Measurements from ENCODE around the gene IGSF6. TPM values are rescaled to one million over a fixed set of nuclear protein-coding genes. Genes with fewer than 3 reads are reported as not detected.

IGSF6 gene
- total RNA-seq, 1 donor from 2014 or later, result 88.4 TPM

DNA sequence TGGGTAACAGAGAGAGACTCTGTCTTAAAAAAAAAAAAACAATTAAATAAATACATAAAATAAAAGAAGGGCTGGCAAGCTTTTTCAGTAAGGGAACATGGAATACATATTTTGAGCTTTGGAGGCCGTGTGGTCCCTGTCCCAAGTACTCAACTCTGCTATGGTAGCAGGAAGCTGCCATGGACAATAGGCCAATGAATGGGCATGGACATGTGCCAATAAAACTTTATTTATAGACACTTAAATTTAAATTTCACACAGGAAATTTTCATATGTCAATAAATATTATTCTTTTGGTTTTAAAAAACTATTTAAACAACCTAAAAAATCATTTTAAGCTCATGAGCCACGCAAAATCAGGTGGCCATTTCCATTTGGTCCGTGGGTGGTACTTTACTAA is 15.2 kb upstream of the IGSF6 start:
- no peak overlapping the region for H3K4me3 ChIP-seq
- TF ChIP-seq, protein P1, sequence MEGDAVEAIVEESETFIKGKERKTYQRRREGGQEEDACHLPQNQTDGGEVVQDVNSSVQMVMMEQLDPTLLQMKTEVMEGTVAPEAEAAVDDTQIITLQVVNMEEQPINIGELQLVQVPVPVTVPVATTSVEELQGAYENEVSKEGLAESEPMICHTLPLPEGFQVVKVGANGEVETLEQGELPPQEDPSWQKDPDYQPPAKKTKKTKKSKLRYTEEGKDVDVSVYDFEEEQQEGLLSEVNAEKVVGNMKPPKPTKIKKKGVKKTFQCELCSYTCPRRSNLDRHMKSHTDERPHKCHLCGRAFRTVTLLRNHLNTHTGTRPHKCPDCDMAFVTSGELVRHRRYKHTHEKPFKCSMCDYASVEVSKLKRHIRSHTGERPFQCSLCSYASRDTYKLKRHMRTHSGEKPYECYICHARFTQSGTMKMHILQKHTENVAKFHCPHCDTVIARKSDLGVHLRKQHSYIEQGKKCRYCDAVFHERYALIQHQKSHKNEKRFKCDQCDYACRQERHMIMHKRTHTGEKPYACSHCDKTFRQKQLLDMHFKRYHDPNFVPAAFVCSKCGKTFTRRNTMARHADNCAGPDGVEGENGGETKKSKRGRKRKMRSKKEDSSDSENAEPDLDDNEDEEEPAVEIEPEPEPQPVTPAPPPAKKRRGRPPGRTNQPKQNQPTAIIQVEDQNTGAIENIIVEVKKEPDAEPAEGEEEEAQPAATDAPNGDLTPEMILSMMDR (IDR thresholded peaks at IDR 0.05), result no peak
- intact Hi-C loops (cut with DNase I), result no loop called here
- no peaks in the 10 kb centered on the region for H3K36me3 ChIP-seq
- no peak for ATAC-seq
- no peak overlapping the region for H3K27ac ChIP-seq
- DNase-seq, result no peak
- no peaks in the 10 kb centered on the region for H3K9me3 ChIP-seq
- no peaks in the 10 kb centered on the region for H3K4me1 ChIP-seq
- peaks cover 17% of the 10 kb centered on the region for H3K27me3 ChIP-seq

DNA sequence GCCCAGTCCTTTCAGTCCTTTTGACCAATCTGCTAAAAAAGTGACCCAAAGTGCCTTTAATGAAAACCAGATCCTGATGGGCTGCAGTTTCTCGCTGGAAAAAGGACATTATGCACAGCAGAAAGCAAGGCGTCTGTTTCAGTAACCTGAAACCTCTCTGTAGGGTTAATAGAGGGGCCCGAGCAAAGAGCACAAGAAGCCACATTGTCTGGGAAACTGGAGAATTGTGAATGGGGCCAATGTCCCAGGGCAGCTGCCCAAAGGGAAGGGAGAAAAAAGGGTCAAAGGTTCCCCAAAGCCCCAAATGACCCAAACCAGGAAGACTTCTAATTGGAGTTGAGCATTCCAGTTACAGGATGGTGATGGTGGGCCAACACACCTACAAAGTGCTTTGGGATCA is 14.4 kb upstream of the IGSF6 start:
- H3K36me3 ChIP-seq, result no peaks in the 10 kb centered on the region
- no peaks in the 10 kb centered on the region for H3K9me3 ChIP-seq
- no peak for ATAC-seq
- no peak for DNase-seq
- H3K4me1 ChIP-seq, result no peaks in the 10 kb centered on the region
- H3K4me3 ChIP-seq, result no peak overlapping the region
- intact Hi-C loops (cut with DNase I), result no loop called here
- no peak overlapping the region for H3K27ac ChIP-seq
- peaks cover 17% of the 10 kb centered on the region for H3K27me3 ChIP-seq
- TF ChIP-seq, protein P1 (IDR thresholded peaks at IDR 0.05), result no peak

DNA sequence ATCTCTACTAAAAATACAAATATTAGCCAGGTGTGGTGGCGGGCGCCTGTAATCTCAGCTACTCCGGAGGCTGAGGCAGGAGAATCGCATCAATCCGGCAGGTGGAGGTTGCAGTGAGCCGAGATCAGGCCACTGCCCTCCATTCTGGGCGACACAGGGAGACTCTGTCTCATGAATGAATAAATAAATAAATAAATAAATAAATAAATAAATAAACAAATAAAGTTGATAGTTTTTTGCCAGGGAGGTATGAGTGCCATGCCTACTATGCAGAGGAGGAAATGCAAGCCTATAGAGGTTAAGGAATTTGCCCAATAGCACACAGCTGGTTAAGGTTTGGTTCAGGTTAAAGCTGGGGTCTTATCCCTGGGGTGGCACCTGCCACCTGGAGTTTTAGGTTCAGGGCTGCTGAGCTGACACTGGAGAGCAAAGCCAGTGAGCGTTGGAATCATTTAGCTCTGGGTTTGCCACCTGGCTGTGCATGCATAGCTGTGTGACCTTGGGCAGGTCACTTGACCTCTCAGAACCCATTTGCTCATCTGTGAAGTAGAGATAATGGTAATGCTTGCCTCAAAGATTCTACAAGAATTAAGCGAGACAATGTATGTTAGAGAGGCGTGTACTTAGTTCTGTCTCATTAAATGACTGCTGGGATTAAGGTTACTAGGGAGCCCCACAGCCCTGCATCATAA is 12.5 kb upstream of the IGSF6 start:
- Histone ChIP-seq H3K27ac (no peak overlapping the region), H3K4me1 (no peaks in the 10 kb centered on the region), H3K4me3 (no peak overlapping the region), H3K36me3 (no peaks in the 10 kb centered on the region), H3K9me3 (no peaks in the 10 kb centered on the region), H3K27me3 (peaks cover 17% of the 10 kb centered on the region)
- intact Hi-C loops (cut with DNase I), result no loop called here
- DNase-seq (no peak), ATAC-seq (no peak)
- TF ChIP-seq, protein P1 (IDR thresholded peaks at IDR 0.05), result no peak

DNA sequence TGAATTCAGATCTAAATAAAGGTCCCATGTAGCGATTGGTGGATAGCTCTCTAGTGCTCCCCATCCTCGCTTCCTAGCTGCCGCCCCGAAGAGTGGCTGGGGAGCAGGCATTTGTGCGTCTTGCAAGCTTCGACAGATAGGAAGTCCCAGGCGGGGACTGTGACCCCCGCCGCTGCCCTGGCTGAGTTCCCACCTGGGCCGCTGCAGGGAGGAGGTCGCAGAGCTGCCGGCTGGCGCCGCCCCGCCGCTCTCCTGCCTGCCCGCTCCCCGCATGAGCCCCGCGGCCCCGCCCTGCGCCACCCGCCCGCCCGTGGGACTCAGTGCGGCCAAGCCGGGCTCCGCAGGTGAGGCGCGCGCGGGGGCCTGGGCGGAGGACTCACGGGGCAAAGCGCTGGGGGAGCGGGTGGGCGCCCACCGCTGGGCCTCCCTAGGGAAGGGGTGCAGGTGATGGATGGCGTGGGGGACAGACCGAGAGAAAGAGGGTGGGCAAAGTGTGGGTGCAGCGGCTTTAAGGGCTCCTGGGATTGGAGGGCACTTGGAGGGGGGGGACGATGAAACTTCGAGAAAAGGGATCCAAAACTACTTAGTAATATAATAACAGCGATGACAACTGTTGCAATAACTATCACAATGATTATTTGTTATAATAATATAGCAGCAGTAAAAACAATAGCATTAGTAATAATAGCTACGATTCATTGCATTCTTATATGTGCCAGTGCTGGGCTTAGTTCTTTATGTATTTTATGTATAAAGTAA is 11.7 kb upstream of the IGSF6 start, which contains the start of gene OTOA:
OTOA (plus strand) TSS at position 80 of the 759 bp plus-strand sequence. CDS start 14,547 bp downstream, outside the sequence.
- H3K9me3 ChIP-seq, result no peaks in the 10 kb centered on the region
- no peaks in the 10 kb centered on the region for H3K36me3 ChIP-seq
- TF ChIP-seq, protein P1 (IDR thresholded peaks at IDR 0.05), result no peak
- H3K27ac ChIP-seq, result no peak within 1 kb of the TSS
- no peak for DNase-seq
- no peaks in the 10 kb centered on the region for H3K4me1 ChIP-seq
- H3K4me3 ChIP-seq, result peak within 1 kb of the TSS; percentile 32
- intact Hi-C loops (cut with DNase I), result no loop called here
- H3K27me3 ChIP-seq, result peaks cover 17% of the 10 kb centered on the region
- peak; percentile 77 for ATAC-seq

DNA sequence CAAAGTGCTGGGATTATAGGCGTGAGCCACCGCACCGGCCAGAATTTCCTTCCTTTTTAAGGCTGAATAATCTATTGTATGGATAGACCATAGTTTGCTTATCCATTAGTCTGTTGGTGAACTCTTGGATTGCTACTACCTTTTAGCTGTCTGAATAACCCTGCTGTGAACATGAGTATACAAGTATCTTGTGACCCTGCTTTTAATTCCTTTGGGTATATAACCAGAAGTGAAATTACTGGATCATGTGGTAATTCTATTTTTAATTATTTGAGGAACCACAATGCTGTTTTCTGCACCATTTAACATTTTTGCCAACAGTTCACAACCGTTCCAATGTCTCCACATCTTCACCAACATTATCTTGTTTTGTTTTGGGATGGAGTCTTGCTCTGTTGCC is 6.7 kb upstream of the IGSF6 start:
- Histone ChIP-seq H3K4me1 (peaks cover 16% of the 10 kb centered on the region), H3K4me3 (no peak overlapping the region), H3K36me3 (peaks cover 12% of the 10 kb centered on the region), H3K27me3 (peaks cover 5% of the 10 kb centered on the region), H3K9me3 (no peaks in the 10 kb centered on the region), H3K27ac (no peak overlapping the region)
- TF ChIP-seq, protein P1 (IDR thresholded peaks at IDR 0.05), result no peak
- intact Hi-C loops (cut with DNase I), result no loop called here
- ATAC-seq, result peak; percentile 60
- no peak for DNase-seq
